Mucosa of descending colon (tissue), 3 donors: ENCODE results near the gene CMSS1. TPM values are rescaled to one million over a fixed set of nuclear protein-coding genes. Genes with fewer than 3 reads are reported as not detected.

Experiments used
- ATAC-seq: fragments of 200-7000 bp; cut with Tn5 transposase; one replicate; pipeline ENCODE4 v1.9.1; 2020; ENCODE audit warnings: mild to moderate bottlenecking, moderate library complexity
- DNase-seq, 3 donors: peaks; one replicate each; pipeline ENCODE4 v3.0.0-alpha.2; 2020
- H3K36me3 ChIP-seq: fragments of 200-600 bp; one replicate; pipeline ENCODE4 v1.8.0; 2021; ENCODE audit warnings: low read depth, mild to moderate bottlenecking
- H3K4me1 ChIP-seq: fragments of 200-600 bp; one replicate; pipeline ENCODE4 v1.8.0; 2021; ENCODE audit warnings: low read depth, mild to moderate bottlenecking
- H3K4me3 ChIP-seq: fragments of 200-600 bp; one replicate; pipeline ENCODE4 v1.8.0; 2021; ENCODE audit warnings: mild to moderate bottlenecking
- H3K9me3 ChIP-seq: fragments of 200-600 bp; one replicate; pipeline ENCODE4 v1.8.0; 2021; ENCODE audit warnings: mild to moderate bottlenecking
- CTCF ChIP-seq: fragments of 200-600 bp; IDR thresholded peaks from one replicate; pipeline ENCODE4 v1.8.0; 2022; ENCODE audit warnings: antibody characterized with exemption, mild to moderate bottlenecking
- intact Hi-C, 2 donors: fragments of 100-400 bp; cut with DNase I in 1 of 2; cut with micrococcal nuclease in 1 of 2; formaldehyde crosslinking; loops; one replicate each; pipeline versions ENCODE4 v1.11.0 to v1.11.1; 2022; cut with DNase I, micrococcal nuclease
- total RNA-seq, 3 donors: library from RNA; stranded (reverse); fragmentation: NEBNext Ultra II Directional in 2 of 3; extraction: Animal tissue kit (Norgen Biotek cat#: 25700) in 2 of 3; gene quantifications; one replicate each; pipeline versions ENCODE4 v1.2.1 to v1.2.4, GENCODE V29; 2021 to 2023
- donor health status: DM: no; HTN: no; CAD: no; lungs with moderate emphysema.
- donor health status: DM: no; HTN: no; CAD: no.
- donor health status: DM: no; HTN: yes; CAD: no.

CMSS1 gene
- total RNA-seq, 3 donors from 2014 or later = 9.6 to 24.2 (median 13.8) TPM

DNA sequence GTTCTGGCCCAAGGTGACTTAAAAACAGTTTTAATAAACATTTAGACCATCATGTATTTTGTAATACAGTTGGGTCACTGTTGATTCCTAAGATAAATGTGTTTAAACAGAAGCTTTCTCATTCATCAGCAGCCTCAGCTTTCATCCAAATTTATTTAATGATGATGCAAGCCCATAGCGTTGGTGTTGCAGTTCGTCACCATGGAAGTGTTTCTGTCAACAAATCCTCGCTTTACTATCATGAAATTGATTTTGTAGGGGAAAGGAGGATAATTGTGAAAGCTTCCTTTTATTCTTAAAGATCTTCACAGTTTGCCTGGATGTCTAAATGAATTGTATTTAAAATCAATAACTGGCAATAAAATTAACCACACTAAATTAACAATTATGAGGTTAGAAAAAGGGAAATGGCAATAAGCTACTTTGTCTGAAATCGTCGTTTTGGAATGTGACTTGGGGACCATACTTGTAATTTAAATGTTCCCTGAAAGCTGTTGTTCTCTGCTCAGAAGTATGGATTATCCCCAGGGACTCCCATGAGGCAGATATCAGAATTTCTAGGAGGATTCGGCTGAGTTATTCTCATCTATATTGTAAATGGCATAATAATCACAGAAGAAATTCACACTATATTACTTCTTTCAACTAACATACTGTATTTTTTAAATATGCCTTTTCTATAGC lies 29.0 kb downstream of the CMSS1 start:
- Histone ChIP-seq H3K9me3 (no peaks in the 10 kb centered on the region), H3K4me3 (no peak overlapping the region), H3K4me1 (no peaks in the 10 kb centered on the region), H3K36me3 (no peaks in the 10 kb centered on the region)
- TF ChIP-seq CTCF = no peak
- intact Hi-C loops = loop anchor here in 1 of 2 donors (5.0 kb wide), 1 partner anchor 411 kb away; no protein-coding TSS in a partner anchor
- ATAC-seq = peak; percentile 36
- no peak for DNase-seq

GRCh38 chr3:99848433-99848832 lies 30.8 kb downstream of the CMSS1 start:
- no peaks in the 10 kb centered on the region for H3K4me1 ChIP-seq
- no peak for TF ChIP-seq CTCF
- DNase-seq = no peak
- no peaks in the 10 kb centered on the region for H3K9me3 ChIP-seq
- intact Hi-C loops = loop anchor here in 1 of 2 donors (5.0 kb wide), 1 partner anchor 409 kb away; no protein-coding TSS in a partner anchor
- no peaks in the 10 kb centered on the region for H3K36me3 ChIP-seq
- no peak overlapping the region for H3K4me3 ChIP-seq
- ATAC-seq = no peak

DNA sequence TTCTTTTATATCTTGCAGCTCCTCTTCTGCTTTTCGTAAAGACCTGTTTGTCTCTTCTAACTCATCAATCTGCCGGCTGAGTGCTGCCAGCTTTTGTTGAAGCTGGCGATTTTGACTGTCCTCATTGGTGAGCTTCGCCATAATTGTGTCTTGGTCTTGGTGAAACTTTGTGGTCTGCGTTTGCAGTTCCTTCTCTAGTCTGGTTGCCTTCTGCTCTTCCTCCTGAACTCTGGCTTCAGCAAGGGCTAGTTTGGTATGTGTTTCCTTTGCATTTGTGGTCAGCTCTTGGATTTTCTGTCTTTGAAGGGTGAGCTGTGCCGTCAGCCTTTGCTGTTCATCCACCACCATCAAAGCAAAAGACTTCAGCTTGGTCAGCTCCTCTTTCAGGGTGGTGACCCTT lies 32.9 kb downstream of the CMSS1 start:
- Histone ChIP-seq H3K36me3 (no peaks in the 10 kb centered on the region), H3K4me1 (no peaks in the 10 kb centered on the region), H3K4me3 (no peak overlapping the region), H3K9me3 (no peaks in the 10 kb centered on the region)
- no peak for TF ChIP-seq CTCF
- ATAC-seq = no peak
- no peak for DNase-seq
- intact Hi-C loops = no loop called here

DNA sequence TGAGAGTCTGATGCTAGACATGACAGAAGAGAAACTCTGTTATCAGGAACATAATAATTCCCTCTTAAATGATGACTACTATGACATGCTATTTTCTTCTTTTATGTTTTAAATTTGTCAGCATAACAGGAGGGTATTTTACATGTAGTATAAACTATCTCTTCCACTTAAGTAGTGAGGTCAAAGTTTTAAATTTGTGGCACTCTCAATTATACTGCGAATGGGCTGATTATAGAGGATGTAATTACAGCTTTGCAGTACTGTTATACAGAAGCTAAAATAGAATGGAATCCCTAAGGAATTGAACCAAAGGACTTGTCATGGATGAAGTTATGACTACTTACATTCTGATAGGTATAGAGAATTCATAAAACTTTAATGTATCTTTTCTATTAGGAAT lies 34.3 kb downstream of the CMSS1 start:
- Histone ChIP-seq H3K9me3 (no peaks in the 10 kb centered on the region), H3K36me3 (no peaks in the 10 kb centered on the region), H3K4me1 (no peaks in the 10 kb centered on the region), H3K4me3 (no peak overlapping the region)
- TF ChIP-seq CTCF = no peak
- DNase-seq (no peak), ATAC-seq (no peak)
- intact Hi-C loops = no loop called here

- Histone ChIP-seq H3K4me1 (no peaks in the 10 kb centered on the region), H3K9me3 (no peaks in the 10 kb centered on the region)
- intact Hi-C loops = no loop called here
These were observed 35.2 kb downstream of the CMSS1 start for GRCh38 chr3:99852851-99853250.

More at GRCh38 chr3:99852851-99853250, 35.2 kb downstream of the CMSS1 start:
- Histone ChIP-seq H3K36me3 (no peaks in the 10 kb centered on the region), H3K4me3 (no peak overlapping the region)
- no peak for TF ChIP-seq CTCF
- DNase-seq (no peak), ATAC-seq (no peak)
